Dedifferentiated amniotic fluid mesenchymal stem cell (primary cell): ENCODE data around the gene GMDS.
"Not testable (repeated sequence)": the region's sequence is repeated elsewhere in the genome, so short reads cannot be mapped to it uniquely, and the experiment has no call there.

Experiments
- DNase-seq: peaks from one replicate; pipeline ENCODE4 v3.0.0-alpha.2; 2016; ENCODE audit errors: extremely low spot score

GMDS gene

GRCh38 chr6:1770968-1771723 is 474.3 kb downstream of the GMDS start:
- no peak for DNase-seq

- DNase-seq = no peak
These were observed 475.0 kb downstream of the GMDS start for GRCh38 chr6:1770435-1770843.

GRCh38 chr6:1767481-1768246 is 477.7 kb downstream of the GMDS start:
- DNase-seq = peak; percentile 79

- no peak for DNase-seq
These were observed 478.8 kb downstream of the GMDS start for GRCh38 chr6:1766654-1767053.

- no peak for DNase-seq
These were observed 480.1 kb downstream of the GMDS start for GRCh38 chr6:1765160-1765903.

GRCh38 chr6:1764397-1764987 is 480.9 kb downstream of the GMDS start:
- no peak for DNase-seq

GRCh38 chr6:1763404-1763803 is 482.0 kb downstream of the GMDS start:
- no peak for DNase-seq

GRCh38 chr6:1762203-1762602 is 483.2 kb downstream of the GMDS start:
- DNase-seq = no peak

GRCh38 chr6:1761477-1761877 is 483.9 kb downstream of the GMDS start:
- DNase-seq = no peak

- no peak for DNase-seq
These were observed 484.5 kb downstream of the GMDS start for GRCh38 chr6:1760876-1761275.

- DNase-seq = no peak
These were observed 485.5 kb downstream of the GMDS start for GRCh38 chr6:1759870-1760269.

GRCh38 chr6:1758076-1758679 is 487.2 kb downstream of the GMDS start:
- DNase-seq = no peak

- DNase-seq = no peak
These were observed 488.3 kb downstream of the GMDS start for GRCh38 chr6:1757131-1757530.

GRCh38 chr6:1756472-1757129 is 488.8 kb downstream of the GMDS start:
- DNase-seq = no peak

GRCh38 chr6:1751063-1751462 is 494.3 kb downstream of the GMDS start:
- DNase-seq = not testable (repeated sequence)

- DNase-seq = no peak
These were observed 496.4 kb downstream of the GMDS start for GRCh38 chr6:1749041-1749440.

GRCh38 chr6:1747531-1747930 is 497.9 kb downstream of the GMDS start:
- DNase-seq = no peak

GRCh38 chr6:1747003-1747402 is 498.4 kb downstream of the GMDS start:
- DNase-seq = no peak

- DNase-seq = no peak
These were observed 499.6 kb downstream of the GMDS start for GRCh38 chr6:1745814-1746213.

GRCh38 chr6:1744543-1744942 is 500.9 kb downstream of the GMDS start:
- DNase-seq = no peak

GRCh38 chr6:1739680-1740079 is 505.7 kb downstream of the GMDS start:
- no peak for DNase-seq
